Astrocyte (in vitro differentiated cells and primary cell): ENCODE measurements around the gene CRIM1.

Source experiments
- EZH2 ChIP-seq: IDR thresholded peaks from 2 replicates; pipeline ENCODE4 v1.6.1; 2012; ENCODE audit warnings: mild to moderate bottlenecking, low read length, inconsistent platforms; ENCODE audit not compliant: insufficient read depth
- TF ChIP-seq, protein P1 (sequence below): IDR thresholded peaks from 2 replicates; pipeline ENCODE4 v1.5.1; 2011; ENCODE audit warnings: low read depth, mild to moderate bottlenecking, inconsistent platforms, low read length, moderate library complexity; ENCODE audit not compliant: insufficient read depth

DNA sequence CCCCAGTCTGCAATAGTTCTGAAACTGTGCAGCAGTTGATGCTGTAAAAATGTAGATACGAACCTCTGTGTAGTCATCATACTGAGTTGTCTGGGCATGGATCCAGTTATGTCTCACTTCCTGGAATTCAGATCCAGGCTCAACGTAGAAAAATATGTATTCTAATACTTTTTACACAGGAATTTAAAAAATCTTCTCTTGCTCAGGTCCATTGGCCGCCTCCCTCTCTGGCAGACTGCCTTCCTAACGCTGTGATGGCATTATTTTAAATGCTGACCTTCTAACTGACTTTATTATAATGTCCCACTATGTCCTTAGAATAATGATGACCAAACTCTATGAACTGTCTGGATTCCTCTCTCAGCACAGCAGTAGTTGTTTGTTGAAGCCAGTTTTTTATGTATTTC is 122.8 kb downstream of the CRIM1 start:
- TF ChIP-seq, protein P1, sequence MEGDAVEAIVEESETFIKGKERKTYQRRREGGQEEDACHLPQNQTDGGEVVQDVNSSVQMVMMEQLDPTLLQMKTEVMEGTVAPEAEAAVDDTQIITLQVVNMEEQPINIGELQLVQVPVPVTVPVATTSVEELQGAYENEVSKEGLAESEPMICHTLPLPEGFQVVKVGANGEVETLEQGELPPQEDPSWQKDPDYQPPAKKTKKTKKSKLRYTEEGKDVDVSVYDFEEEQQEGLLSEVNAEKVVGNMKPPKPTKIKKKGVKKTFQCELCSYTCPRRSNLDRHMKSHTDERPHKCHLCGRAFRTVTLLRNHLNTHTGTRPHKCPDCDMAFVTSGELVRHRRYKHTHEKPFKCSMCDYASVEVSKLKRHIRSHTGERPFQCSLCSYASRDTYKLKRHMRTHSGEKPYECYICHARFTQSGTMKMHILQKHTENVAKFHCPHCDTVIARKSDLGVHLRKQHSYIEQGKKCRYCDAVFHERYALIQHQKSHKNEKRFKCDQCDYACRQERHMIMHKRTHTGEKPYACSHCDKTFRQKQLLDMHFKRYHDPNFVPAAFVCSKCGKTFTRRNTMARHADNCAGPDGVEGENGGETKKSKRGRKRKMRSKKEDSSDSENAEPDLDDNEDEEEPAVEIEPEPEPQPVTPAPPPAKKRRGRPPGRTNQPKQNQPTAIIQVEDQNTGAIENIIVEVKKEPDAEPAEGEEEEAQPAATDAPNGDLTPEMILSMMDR, result no peak
- TF ChIP-seq EZH2, result no peak
